ENCODE data around the gene ANKRD53.
A peak's percentile ranks its signal among the peaks of the same experiment; 100 is the strongest.

The ANKRD53 gene

DNA sequence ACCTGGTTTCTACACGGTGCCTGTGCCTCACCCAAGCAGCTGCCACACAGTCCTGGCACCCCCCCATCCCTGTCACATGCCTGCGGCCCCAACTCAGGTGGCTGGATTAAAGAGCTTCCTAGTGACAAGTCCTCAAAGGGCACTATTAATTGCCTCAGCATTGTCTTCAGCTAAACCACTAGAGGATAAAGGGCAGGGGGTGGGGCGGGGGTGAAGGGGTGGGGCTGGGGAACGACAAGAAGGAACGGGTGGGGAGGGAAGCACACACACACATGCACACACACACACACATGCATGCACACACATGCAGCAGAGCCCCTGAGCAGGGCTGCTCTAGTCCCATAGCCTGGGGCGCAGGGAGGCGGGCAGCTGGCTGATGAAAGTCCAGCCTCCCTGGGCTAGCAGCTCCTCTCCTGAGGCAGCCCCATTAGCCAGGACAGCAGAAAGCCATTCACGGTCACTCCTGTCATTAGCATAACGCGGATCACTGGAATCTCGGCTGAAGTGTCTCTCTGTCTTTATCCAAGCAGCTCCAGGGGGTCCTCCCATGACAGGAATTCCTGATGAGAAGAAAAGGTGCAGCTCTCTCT is 23.6 kb downstream of the ANKRD53 start:
- H3K9me2 ChIP-seq (replicated peaks; ENCODE audit: low read depth, low read length), result no peaks in the 10 kb centered on the region
- no peaks in the 10 kb centered on the region for H3K27me3 ChIP-seq (ENCODE audit: insufficient read depth, low read length, poor library complexity, severe bottlenecking)
- H3K36me3 ChIP-seq (ENCODE audit: insufficient read depth, low read length), result no peaks in the 10 kb centered on the region
- H3K79me2 ChIP-seq (ENCODE audit: insufficient read depth, low read length), result no peaks in the 10 kb centered on the region
- H4K20me1 ChIP-seq (ENCODE audit: insufficient read depth, low read length, poor library complexity, severe bottlenecking), result no peaks in the 10 kb centered on the region
- H3K4me3 ChIP-seq (ENCODE audit: low read length, poor library complexity, severe bottlenecking), result no peak overlapping the region
- H3K4me2 ChIP-seq (ENCODE audit: low read depth, low read length, poor library complexity, severe bottlenecking), result no peak overlapping the region
- H3K9ac ChIP-seq (ENCODE audit: low read depth, low read length, poor library complexity, severe bottlenecking), result no peak overlapping the region
- peaks cover 14% of the 10 kb centered on the region for H3K4me1 ChIP-seq (ENCODE audit: insufficient read depth, low read length, poor library complexity, severe bottlenecking)
- TF ChIP-seq EZH2phosphoT487 (IDR thresholded peaks at IDR 0.05; ENCODE audit: borderline replicate concordance), result no peak
- TF ChIP-seq, protein P1, sequence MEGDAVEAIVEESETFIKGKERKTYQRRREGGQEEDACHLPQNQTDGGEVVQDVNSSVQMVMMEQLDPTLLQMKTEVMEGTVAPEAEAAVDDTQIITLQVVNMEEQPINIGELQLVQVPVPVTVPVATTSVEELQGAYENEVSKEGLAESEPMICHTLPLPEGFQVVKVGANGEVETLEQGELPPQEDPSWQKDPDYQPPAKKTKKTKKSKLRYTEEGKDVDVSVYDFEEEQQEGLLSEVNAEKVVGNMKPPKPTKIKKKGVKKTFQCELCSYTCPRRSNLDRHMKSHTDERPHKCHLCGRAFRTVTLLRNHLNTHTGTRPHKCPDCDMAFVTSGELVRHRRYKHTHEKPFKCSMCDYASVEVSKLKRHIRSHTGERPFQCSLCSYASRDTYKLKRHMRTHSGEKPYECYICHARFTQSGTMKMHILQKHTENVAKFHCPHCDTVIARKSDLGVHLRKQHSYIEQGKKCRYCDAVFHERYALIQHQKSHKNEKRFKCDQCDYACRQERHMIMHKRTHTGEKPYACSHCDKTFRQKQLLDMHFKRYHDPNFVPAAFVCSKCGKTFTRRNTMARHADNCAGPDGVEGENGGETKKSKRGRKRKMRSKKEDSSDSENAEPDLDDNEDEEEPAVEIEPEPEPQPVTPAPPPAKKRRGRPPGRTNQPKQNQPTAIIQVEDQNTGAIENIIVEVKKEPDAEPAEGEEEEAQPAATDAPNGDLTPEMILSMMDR (conservative IDR thresholded peaks at IDR 0.05; ENCODE audit: low read length), result no peak
- H2AFZ ChIP-seq (ENCODE audit: low read length), result 0 out of 2 replicates have a peak overlapping the region, but pooled peaks have one; percentile 85
- no peaks in the 10 kb centered on the region for H3K9me3 ChIP-seq (ENCODE audit: insufficient read depth, low read depth, low read length)
- no peaks in the 10 kb centered on the region for H3F3A ChIP-seq (ENCODE audit: low read depth)

GRCh38 chr2:71003396-71003795 is 25.0 kb downstream of the ANKRD53 start:
- H3K4me3 ChIP-seq (ENCODE audit: low read length, poor library complexity, severe bottlenecking), result no peak overlapping the region
- no peaks in the 10 kb centered on the region for H3K27me3 ChIP-seq (ENCODE audit: insufficient read depth, low read length, poor library complexity, severe bottlenecking)
- no peak overlapping the region for H3K4me2 ChIP-seq (ENCODE audit: low read depth, low read length, poor library complexity, severe bottlenecking)
- no peaks in the 10 kb centered on the region for H3K9me3 ChIP-seq (ENCODE audit: insufficient read depth, low read depth, low read length)
- no peak overlapping the region for H3K9ac ChIP-seq (ENCODE audit: low read depth, low read length, poor library complexity, severe bottlenecking)
- H2AFZ ChIP-seq (ENCODE audit: low read length), result no peak overlapping the region
- TF ChIP-seq, protein P1 (conservative IDR thresholded peaks at IDR 0.05; ENCODE audit: low read length), result no peak
- no peak for TF ChIP-seq EZH2phosphoT487 (IDR thresholded peaks at IDR 0.05; ENCODE audit: borderline replicate concordance)
- no peaks in the 10 kb centered on the region for H3F3A ChIP-seq (ENCODE audit: low read depth)
- no peaks in the 10 kb centered on the region for H3K9me2 ChIP-seq (replicated peaks; ENCODE audit: low read depth, low read length)
- H3K79me2 ChIP-seq (ENCODE audit: insufficient read depth, low read length), result no peaks in the 10 kb centered on the region
- H4K20me1 ChIP-seq (ENCODE audit: insufficient read depth, low read length, poor library complexity, severe bottlenecking), result no peaks in the 10 kb centered on the region
- peaks cover 14% of the 10 kb centered on the region for H3K4me1 ChIP-seq (ENCODE audit: insufficient read depth, low read length, poor library complexity, severe bottlenecking)
- H3K36me3 ChIP-seq (ENCODE audit: insufficient read depth, low read length), result no peaks in the 10 kb centered on the region

GRCh38 chr2:71003966-71004755 is 25.7 kb downstream of the ANKRD53 start:
- Histone ChIP-seq H2AFZ (ENCODE audit: low read length) (peak overlapping the region; percentile 55; the same call in 1 of the 2 replicates), H3K9me2 (replicated peaks; ENCODE audit: low read depth, low read length) (no peaks in the 10 kb centered on the region), H4K20me1 (ENCODE audit: insufficient read depth, low read length, poor library complexity, severe bottlenecking) (no peaks in the 10 kb centered on the region), H3K79me2 (ENCODE audit: insufficient read depth, low read length) (no peaks in the 10 kb centered on the region), H3K36me3 (ENCODE audit: insufficient read depth, low read length) (no peaks in the 10 kb centered on the region), H3K27me3 (ENCODE audit: insufficient read depth, low read length, poor library complexity, severe bottlenecking) (no peaks in the 10 kb centered on the region), H3K4me1 (ENCODE audit: insufficient read depth, low read length, poor library complexity, severe bottlenecking) (peaks cover 14% of the 10 kb centered on the region), H3K9me3 (ENCODE audit: insufficient read depth, low read depth, low read length) (no peaks in the 10 kb centered on the region), H3K9ac (ENCODE audit: low read depth, low read length, poor library complexity, severe bottlenecking) (no peak overlapping the region), H3F3A (ENCODE audit: low read depth) (no peaks in the 10 kb centered on the region), H3K4me3 (ENCODE audit: low read length, poor library complexity, severe bottlenecking) (no peak overlapping the region), H3K4me2 (ENCODE audit: low read depth, low read length, poor library complexity, severe bottlenecking) (no peak overlapping the region)
- no peak for TF ChIP-seq EZH2phosphoT487 (IDR thresholded peaks at IDR 0.05; ENCODE audit: borderline replicate concordance)
- TF ChIP-seq, protein P1 (conservative IDR thresholded peaks at IDR 0.05; ENCODE audit: low read length), result no peak

All from Loucy (cell line).